HG02885 (cell line): ENCODE measurements around the gene NBPF4.
"Not testable (repeated sequence)": the region's sequence is repeated elsewhere in the genome, so short reads cannot be mapped to it uniquely, and the experiment has no call there.

ENCODE experiments used
- ATAC-seq: cut with Tn5 transposase; IDR thresholded peaks from one replicate; pipeline ENCODE4 v1.9.1; 2021; ENCODE audit warnings: mild to moderate bottlenecking; ENCODE audit not compliant: unreplicated experiment, poor library complexity

Gene NBPF4

DNA sequence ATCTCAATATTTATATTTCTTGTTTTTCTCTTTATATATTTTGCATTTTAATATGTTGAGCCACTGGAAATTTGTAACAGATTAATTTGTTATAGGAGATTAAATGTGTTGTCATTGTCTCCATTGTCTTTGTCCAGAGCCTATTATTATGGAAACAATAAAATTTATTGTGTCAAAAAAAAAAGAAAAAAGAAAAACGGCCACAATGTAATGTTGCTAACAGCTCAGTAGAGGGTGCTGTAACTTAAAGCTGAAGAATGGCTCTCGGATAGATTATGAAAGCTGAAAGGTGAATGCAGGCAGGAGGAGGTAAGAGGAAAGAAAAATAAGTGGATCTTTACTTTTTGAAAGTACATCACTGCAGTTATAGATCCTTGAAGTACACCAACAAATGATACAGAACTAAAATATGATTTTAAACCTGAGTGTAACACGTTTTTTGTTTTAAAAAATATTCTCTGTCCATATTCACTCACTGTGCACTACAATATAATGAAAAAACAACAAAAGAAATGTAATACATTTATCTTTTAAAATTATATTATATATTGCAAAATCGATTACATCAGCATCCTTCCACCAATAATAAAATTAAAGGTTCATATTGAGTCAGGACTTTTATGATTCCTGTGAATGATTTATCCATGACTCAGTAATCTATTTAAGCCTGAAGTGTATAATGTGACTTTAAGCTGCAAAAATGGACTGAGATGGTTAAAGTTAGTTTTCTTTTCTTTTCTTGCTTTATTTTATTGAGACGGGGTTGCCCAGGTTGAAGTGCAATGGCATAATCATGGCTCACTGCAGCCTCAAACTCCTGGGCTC lies 29.0 kb downstream of the NBPF4 start:
- peak; percentile 80 for ATAC-seq

DNA sequence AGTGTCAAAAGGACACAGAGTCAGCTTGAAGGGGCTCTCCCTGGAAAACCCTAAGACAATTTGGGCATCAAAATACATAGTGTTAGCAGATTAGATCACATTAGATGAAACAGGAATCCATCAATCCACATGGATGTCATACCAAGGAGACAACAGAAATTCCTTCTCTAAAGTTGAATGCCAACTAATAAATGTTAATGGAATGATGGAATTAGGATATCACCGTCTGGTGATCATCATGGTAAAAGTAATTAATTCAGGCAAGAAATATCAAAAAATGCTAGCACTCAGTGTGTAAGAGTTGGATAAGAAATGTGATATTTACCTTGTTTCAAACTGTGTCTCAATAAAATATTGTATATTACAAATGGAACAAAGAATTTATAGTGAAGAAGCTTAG lies 32.9 kb downstream of the NBPF4 start:
- ATAC-seq, result no peak

DNA sequence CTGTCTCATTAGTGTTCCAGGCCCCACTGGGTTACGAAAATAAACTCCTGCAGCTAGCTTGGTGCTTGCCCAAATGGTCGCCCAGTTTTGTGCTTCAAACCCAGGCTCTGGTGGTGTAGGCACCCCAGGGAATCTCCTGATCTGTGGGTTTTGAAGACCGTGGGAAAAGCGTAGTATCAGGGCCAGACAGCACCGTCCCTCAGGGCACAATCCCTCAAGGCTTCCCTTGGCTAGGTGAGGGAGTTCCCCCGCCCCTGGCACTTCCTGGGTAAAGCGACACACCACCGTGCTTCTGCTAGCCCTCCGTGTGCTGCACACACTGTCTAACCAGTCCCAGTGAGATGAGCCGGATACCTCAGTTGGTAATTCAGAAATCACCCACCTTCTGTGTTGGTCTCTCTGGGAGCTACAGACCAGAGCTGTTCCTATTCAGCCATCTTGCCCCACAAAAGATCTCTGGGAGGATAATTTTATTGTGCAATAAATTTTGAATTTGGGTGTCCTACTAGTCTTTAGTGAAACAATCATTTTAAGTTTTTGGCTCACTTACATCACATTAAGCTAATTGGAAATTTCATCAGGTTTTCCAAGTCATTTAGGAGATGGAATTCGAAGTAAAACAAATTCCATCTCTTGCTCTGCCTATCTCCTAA lies 34.3 kb downstream of the NBPF4 start:
- no peak for ATAC-seq

DNA sequence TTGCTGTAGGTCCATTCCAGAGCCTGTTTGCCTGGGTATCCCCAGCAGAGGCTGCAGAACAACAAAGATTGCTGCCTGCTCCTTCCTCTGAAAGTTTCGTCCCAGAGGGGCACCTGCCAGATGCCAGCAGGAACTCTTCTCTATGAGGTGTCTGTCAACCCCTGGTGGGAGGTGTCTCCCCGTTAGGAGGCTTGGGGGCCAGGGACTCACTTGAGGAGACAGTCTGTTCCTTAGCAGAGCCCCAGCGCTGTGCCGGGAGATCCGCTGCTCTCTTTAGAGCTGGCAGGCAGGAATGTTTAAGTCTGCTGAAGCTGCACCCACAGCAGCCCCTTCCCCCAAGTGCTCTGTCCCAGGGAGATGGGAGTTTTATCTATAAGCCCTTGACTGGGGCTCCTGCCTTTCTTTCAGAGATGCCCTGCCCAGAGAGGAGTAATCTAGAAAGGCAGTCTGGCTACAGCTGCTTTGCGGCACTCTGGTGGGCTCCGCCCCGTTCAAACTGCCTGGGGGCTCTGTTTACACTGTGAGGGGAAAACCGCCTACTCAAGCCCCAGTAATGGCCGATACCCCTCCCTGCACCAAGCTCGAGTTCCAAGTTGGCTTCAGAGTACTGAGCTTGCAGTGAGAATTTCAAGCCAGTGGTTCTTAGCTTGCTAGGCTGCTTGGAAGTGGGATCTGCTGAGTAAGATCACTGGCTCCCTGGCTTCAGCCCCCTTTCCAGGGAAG lies 35.0 kb downstream of the NBPF4 start:
- ATAC-seq, result no peak

DNA sequence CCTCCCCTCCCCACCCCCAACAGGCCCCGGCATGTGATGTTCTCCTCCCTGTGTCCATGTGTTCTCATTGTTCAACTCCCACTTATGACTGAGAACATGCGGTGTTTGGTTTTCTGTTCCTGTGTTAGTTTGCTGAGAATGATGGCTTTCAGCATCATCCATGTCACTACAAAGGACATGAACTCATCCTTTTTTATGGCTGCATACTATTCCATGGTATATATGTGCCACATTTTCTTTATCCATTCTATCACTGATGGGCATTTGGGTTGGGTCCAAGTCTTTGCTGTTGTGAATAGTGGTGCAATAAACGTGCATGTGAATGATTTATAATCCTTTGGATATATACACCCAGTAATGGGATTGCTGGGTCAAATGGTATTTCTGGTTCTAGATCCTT lies 40.3 kb downstream of the NBPF4 start:
- not testable (repeated sequence) for ATAC-seq

DNA sequence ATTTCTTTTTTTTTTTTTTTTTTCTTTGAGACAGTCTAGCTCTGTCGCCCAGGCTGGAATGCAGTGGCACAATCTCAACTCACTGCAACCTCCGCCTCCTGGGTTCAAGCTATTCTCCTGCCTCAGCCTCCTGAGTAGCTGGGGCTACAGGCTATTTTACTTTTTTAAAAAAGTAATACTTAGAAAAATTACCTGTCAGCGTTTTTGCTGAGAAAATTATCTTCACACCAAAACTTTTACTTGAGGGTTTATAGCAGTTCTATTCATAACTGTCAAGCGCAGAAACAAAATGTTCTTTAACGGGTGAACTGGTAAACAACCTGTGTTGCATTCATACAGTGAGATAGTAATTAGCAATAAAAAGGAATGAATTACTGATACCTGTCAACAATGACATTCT lies 42.2 kb downstream of the NBPF4 start:
- ATAC-seq, result no peak

DNA sequence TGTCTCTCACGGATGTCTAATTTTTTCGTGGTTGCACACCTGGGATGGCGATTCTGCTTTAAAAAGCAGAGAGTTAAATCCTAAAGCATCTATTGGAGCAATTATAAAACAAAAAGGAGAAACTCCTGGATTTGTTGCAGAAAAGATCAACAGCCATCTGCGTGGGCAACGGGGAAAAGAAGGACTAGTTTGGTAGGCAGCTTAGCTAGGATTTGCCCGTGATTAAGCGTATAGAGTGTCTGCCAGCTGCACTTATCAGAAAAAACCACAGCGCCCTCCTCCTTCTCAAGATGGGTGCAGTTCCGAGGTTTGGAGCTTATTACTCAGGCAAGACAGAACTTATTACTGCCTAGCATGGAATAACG lies 43.2 kb downstream of the NBPF4 start:
- peak; percentile 44 for ATAC-seq

DNA sequence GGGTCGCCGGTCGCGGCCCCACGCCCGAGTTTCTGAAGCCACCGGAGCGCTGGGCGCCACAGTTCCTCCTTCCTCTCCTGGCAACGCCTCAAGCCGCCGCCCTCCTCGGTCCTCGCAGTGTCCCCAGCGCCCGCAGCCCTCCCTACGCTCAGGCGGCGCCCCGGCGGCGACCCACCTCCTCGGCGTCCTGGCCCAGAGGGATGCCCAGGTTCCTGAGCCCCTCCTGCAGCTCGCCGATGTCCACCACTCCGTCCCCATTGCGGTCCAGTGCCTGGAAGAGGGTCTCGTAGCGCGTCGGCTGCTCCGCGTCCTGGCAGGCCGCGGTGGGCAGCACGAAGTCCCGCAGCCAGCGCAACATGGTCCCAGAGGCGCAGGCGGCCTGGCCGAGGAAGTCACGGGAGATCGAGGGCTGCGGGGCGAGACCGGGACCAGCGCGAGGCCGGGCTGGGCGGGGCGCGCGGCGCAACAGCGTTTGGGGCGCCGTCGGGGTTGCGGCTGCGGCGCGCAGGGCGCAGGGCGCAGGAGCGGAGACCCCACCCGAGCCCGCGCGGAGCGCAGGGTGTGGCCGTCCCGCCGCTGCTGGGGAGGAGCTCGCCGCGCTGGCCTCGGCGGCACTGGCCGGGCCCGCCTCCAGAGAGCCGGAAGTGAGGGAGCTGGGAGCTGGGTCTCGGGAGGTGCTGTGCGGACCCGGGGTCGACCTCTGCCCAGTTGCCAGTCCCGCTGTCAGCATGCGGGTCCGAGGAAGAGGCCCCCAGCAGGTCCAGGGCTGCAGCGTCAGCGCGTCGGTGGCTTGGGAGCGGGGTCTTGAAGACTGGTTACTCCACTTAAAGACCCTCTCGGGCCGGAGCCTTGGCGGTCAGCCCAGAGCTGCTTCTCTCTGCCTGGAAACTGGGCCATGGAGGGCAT lies 43.8 kb downstream of the NBPF4 start, which contains the start of gene SLC25A24:
Gene SLC25A24 (minus strand): TSS at position 563 of the 906 bp plus-strand sequence. CDS start 205 bp downstream, at position 358.
- ATAC-seq, result peak; percentile 93

DNA sequence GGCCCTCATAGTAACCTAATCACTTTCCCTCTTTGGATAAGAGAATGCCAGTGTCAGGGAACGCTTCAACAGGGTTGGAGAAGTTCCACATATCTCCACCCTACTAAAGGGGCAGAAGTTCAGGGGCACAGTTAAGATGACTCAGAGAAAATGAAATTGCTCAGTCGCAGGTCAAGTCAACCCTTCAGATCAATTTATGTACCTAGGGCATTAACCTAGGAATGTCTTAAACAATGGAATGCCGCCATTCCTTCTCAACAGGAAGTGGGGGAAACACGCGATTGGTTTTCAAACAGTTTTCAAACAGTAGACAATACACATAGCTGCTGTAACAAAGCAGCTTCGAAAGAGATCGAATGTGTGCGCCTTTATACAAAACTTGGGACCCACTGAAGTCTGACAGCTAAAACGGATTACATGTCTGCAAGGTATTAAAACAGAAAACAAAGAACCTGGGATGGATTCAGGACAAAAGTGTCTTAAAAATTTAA lies 44.6 kb downstream of the NBPF4 start:
- no peak for ATAC-seq

DNA sequence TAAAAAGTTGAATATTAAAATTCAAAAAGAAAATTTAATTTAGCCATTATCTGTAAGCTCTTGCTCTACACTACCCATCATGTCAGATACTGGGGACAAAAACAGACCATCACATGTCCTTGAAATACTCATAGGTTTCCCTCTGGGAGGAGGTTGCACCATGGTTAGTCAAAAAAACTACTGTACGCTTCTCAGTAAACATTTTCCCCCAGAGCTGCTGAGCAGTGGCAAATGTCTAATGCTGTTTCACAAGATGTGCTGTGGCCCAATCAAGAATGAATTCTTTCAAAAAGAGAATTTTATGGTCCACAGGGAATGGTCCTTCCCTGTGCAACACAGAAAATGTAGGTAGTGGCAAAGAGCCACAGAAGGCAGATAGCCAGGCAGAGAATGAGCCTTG lies 49.8 kb downstream of the NBPF4 start:
- no peak for ATAC-seq

DNA sequence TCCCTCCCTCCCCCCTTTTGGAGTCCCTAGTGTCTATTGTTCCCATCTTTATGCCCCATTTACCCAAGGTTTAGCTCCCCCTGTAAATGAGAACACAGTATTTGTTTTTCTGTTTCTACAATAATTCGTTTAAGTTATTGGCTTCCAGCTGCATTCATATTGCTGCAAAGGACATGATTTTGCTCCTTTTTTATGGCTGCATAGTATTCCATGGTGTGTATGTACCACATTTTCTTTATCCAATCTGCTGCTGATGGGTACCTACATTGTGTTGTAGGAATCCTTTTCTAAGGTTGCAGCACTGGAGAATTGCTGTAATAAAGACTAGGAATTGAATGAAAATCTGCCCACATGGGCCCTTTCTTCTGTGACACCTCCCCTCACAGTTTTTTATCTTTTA lies 50.5 kb downstream of the NBPF4 start:
- ATAC-seq, result no peak

DNA sequence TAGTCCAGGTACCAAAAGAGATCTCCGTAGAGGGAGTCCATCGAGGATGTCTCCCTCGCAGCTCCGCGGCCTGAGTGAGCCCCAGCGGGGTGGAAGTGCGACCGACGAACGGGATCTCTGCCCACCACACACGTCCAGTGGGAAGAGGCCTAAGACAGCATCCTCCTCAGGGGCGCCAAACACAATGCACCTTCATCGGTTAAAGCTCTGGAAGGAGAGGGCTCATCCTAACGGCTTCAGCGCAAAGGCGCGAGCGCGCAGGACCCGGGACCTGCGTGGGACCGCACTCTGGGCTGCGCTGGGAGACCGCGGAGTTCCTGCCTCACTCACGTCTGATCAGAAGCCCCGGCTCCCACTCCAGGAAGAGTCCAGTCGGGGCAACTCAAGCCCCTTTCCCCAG lies 51.3 kb downstream of the NBPF4 start:
- no peak for ATAC-seq

DNA sequence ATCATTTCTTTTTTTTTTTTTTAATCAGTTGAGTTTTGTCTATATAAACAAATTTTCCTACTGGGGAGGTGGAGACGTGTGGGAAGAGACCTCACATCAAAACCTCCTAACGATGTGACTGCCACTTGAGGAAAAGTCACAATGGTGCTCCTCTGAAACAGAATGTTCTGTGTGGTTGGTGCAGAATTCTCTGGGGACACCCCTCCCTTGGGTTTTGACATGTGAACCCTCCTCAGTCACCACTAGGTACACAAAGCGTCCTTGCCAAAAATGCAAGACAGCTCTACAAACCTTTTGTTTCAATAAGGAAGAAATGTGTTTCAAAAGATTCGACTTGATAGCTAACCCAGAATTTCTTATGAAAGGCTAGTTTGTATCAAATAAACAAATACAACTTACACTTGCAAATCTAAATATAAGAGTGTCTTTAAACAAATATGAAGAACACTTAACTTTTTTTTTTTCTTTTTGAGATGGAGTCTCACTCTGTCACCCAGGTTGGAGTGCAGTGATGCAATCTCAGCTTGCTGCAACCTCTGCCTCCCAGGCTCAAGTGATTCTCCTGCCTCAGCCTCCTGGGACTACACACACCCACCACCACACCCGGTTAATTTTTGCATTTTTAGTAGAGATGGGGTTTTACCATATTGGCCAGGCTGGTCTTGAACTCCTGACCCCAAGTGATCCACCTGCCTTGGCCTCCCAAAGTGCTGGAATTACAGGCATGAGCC lies 53.0 kb downstream of the NBPF4 start:
- ATAC-seq, result no peak

DNA sequence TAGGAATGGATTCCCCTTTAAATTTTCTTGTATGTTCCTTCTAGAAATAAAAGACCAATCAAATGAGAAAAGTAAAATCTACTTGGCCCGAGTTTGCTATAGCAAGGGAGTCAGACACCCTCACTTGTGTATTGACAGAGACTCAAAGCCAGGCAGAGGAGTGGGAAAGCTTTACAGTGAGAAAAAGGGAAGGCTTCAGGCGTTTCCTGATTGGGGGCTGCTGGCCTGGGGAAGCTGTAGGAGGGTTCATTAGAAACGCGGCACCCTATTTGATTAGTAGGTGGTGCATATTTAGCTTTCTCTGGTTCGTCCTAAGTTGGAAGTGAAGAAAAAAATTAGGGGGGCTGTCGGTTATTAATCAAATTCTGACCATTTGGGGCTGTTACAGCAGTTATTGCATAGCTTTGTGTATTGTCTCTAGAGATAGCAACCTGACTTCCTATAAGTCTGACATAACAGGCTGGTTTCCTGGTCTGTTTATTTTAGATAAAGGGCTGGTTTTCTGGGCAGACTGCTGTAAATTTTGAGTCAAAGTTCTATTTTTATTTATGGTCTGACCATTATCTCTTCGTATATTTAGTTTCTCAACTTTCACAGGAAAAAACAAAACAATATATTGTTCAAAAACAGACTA lies 53.8 kb downstream of the NBPF4 start:
- no peak for ATAC-seq

DNA sequence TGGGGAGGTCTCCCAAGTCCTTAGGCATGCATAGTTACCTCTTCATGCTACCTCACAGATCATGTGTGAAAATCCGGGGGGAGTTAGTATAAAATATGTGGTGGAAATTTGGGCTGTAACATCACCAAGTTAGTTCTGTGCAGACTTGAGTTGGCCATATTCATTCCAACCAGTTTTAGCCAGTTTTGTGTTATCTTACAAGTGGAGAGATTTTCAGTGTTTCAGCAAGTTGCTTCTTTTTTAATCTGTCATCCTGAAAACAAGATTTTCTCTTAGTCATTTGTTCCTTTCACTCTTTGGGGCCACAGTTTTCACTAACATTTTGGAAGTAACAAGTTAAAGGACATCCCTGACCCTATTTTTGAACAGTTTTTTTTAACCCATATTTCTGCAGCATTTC lies 55.1 kb downstream of the NBPF4 start:
- no peak for ATAC-seq

DNA sequence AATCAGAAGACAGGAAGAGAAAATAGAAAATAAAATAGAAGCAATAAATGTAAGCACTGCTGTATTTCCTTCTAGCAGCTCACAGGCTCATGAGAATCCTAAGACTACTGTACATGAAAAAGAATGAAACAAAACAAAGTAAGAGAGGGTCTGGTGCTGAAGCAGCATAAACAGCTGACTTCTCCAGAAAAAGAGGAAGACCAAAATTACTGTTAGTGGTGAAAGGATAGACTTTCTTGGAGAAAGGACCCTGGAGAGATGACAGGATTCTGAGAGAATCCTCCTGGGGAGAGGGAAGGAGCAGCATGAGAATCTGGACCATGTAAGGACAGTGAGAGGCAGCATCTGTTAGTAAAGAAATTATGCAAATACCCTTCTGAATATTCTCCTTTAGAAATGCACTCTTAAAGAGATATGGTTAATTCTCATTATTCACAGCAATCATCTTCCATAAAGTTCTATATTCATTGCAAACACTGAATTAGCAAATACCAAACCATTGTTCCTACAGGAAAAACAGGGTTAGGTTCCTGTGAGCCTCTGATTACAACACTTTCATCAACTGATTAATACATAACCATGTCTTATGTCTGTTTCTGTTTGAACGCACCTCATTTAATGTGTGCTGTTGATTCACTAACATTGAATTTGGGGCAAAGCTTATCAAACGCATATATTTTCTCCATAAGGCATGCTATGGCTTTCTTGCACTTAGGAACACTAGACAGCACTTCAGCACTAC lies 60.7 kb downstream of the NBPF4 start:
- ATAC-seq, result no peak

DNA sequence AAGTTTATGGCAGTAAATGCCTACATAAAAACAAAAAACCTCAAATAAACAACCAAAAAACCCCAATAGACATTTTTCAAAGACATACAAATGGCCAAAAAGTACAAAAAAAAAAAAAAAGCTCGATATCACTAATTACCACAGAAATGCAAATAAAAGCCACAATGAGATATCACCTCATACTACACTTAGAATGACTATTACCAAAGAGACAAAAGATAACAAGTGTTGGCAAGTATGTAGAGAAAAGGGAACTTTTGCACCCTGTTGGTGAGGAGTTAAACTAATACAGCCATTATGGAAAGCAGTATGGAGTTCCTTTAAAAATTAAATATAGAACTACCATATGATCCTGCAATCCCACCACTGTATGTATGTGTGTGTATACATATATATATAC lies 64.9 kb downstream of the NBPF4 start:
- no peak for ATAC-seq
